A549 (cell line): ENCODE results near the gene GLRX3.

Experiments
- CTCF ChIP-seq: fragments of >200 bp; sonication (Bioruptor Twin); formaldehyde crosslinking; IDR thresholded peaks from 3 replicates; pipeline ENCODE4 v1.5.1; 2016
- E2F6 ChIP-seq: IDR thresholded peaks from 2 replicates; pipeline ENCODE4 v1.6.1; 2012; ENCODE audit warnings: low read depth, borderline replicate concordance
- ELK1 ChIP-seq: fragments of 150-350 bp; IDR thresholded peaks from 2 replicates; pipeline ENCODE4 v1.6.1; 2014; ENCODE audit warnings: low read depth, mild to moderate bottlenecking, low read length
- JUN ChIP-seq, 2 experiments: fragments of >200 bp; sonication (Bioruptor Twin); formaldehyde crosslinking; IDR thresholded peaks; 2 replicates in 1 of 2; 3 replicates in 1 of 2; pipeline ENCODE4 v1.6.1; 2016 to 2017
- KDM5A ChIP-seq: fragments of 200-600 bp; sonication (generic); IDR thresholded peaks from 2 replicates; pipeline ENCODE4 v1.6.1; 2016; ENCODE audit warnings: antibody characterized with exemption, mild to moderate bottlenecking
- MAX ChIP-seq: IDR thresholded peaks from 2 replicates; pipeline ENCODE4 v1.6.1; 2012
- MYC ChIP-seq: IDR thresholded peaks from 2 replicates; pipeline ENCODE4 v1.6.1; 2012; ENCODE audit warnings: mild to moderate bottlenecking, inconsistent platforms, low read length, improper control_type of control experiment, borderline replicate concordance
- PBX3 ChIP-seq: IDR thresholded peaks from 2 replicates; pipeline ENCODE4 v1.6.1; 2012
- POLR2A ChIP-seq: IDR thresholded peaks from 2 replicates; pipeline ENCODE4 v1.6.1; 2012; ENCODE audit warnings: mild to moderate bottlenecking, low read length
- RCOR1 ChIP-seq: fragments of 150-350 bp; IDR thresholded peaks from 2 replicates; pipeline ENCODE4 v1.6.1; 2014; ENCODE audit warnings: antibody characterized with exemption, low read length, low read depth
- REST ChIP-seq: fragments of 200-600 bp; sonication (generic); IDR thresholded peaks from 2 replicates; pipeline ENCODE4 v1.6.1; 2016; ENCODE audit warnings: antibody characterized with exemption, mild to moderate bottlenecking, moderate library complexity

GRCh38 chr10:130110246-130111112 lies 25.7 kb upstream of the GLRX3 start, which contains the start of gene C10orf143:
- TF ChIP-seq MAX = peak; percentile 95
- no peak for TF ChIP-seq ELK1
- peak; percentile 78 to 95; a peak in 4 of 5 replicates for TF ChIP-seq JUN (IDR thresholded peaks at IDR 0.05)
- TF ChIP-seq REST = peak; percentile 72
- no peak for TF ChIP-seq CTCF
- TF ChIP-seq POLR2A = peak; percentile 94
- TF ChIP-seq KDM5A = no peak; the same call in 1 of the 2 replicates
- TF ChIP-seq RCOR1 = no peak
- peak; percentile 78 for TF ChIP-seq E2F6
- peak; percentile 44; the same call in 1 of the 2 replicates for TF ChIP-seq PBX3
- TF ChIP-seq MYC = peak; percentile 76; the same call in 1 of the 2 replicates
